GM23248 (cell line): ENCODE data around the gene BMPR1B.

Source experiments
- EZH2 ChIP-seq: fragments of 200-600 bp; sonication (generic); IDR thresholded peaks from 2 replicates; pipeline ENCODE4 v1.6.1; 2018; ENCODE audit warnings: antibody characterized with exemption, mild to moderate bottlenecking; ENCODE audit not compliant: insufficient read depth, poor library complexity, severe bottlenecking
- EZH2phosphoT487 ChIP-seq: fragments of 200-600 bp; sonication (generic); IDR thresholded peaks from 2 replicates; pipeline ENCODE4 v1.6.1; 2018; ENCODE audit warnings: antibody characterized with exemption, moderate library complexity, mild to moderate bottlenecking, low read depth; ENCODE audit not compliant: insufficient read depth

DNA sequence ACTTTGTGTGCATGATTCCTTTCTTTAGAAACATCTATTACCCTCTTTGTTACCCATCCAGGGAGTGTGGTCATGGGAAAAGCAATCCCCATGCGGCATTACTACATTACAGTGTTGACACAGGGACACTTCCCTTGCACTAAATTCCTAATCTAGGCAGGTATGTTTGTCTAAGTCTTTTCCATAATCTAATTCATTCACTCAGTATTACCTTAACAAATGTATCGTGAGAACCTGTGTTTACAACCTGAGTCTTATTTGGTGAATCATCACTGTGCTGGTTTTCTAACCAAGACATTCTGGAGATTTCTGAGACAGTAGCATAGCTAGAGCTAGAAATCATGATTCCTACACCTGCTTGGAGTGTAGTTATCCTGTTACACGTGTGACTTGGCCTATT lies 326.8 kb downstream of the BMPR1B start:
- TF ChIP-seq EZH2: no peak
- TF ChIP-seq EZH2phosphoT487: no peak
